HG02623 (cell line): ENCODE data around the gene TPD52L2.
"Not testable (repeated sequence)": the region's sequence is repeated elsewhere in the genome, so short reads cannot be mapped to it uniquely, and the experiment has no call there.

Experiments used
- ATAC-seq: cut with Tn5 transposase; IDR thresholded peaks from one replicate; pipeline ENCODE4 v1.9.1; 2021; ENCODE audit warnings: moderate library complexity; ENCODE audit not compliant: unreplicated experiment

TPD52L2 gene

DNA sequence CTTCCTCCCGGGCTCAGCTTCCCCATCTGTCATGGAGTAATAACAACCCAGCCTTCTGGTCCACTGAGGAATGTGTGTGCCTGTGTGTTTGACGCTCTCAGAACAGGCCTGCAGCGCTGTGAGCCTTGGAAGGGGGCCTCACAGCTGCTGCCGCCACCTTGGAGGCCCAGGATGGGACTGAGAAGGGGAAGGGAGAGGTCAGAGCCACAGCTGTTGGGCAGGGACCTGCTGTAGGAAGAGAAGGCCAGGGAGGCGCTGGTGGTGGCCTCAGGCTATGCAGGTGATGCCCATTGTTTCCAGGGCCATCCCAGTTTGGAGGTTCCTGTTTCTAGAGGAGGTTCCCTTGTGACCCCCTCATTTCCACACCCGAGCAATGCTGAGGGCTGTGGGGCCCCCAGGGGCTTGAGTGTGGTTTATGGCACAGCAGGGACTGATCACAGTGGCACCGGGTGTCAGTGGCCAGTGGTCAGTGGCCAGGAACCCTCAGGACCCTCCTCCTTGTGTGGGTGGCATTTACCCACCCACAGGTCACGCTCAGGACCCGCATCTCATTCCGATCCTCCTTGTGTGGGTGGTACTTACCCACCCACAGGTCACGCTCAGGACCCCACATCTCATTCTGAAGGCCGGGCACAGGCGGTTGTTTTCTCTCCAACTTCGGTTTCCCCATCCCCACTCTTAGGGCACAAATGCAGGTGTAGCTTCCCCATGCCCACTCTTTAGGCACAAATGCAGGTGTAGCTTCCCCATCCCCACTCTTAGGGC is 14.0 kb downstream of the TPD52L2 start:
- no peak for ATAC-seq

DNA sequence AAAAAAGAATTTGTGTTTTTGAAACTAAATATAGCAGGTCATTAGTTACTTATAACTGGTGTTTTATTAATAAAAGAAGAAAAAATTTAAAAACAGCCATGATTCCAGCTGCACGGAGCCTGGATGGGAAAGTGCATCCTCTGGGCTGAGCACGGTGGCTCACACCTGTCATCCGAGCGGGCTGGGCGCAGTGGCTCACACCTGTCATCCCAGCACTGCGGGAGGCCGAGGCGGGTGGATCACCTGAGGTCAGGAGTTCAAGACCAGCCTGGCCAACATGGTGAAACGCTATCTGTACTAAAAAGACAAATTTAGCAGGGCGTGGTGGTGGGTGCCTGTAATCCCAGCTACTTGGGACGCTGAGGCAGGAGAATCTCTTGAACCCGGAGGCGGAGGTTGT is 15.8 kb downstream of the TPD52L2 start:
- ATAC-seq: not testable (repeated sequence)

DNA sequence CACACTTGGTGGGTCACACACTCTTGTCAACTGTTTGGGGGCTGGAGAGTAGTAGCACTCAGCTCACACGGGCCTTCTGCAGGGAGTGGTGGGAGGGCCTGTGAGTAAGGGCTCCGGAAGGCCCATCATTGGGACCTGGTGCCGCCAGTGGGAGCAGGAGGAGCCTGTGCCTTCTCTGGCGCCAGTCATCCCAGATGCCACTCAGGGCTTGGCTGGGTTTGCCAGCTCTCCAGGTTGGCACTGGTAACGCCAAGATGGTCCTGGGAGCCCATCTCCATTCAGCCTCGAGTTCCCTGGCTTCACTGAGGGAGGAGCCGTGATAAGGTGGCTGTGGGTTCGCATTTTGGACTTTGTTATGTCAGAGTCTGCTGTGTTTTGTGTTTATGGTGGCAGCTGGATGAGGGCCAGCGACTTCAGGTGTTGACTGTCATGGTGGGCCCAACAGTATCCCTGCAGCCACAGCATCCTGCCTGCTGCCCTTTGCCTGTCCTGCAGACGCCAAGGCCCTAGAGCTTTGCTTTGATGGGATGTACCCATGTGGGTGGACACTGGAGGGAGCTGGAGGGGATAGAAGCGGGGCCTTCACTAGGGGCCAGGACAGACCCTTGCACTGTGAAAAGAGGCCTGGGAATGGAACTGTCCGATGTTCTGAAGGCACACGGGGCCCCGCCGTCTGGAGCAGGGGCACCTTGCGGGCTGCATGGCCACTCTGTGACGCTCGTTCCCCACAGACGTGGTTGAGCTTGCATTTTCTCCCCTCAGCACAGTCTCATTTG is 16.6 kb downstream of the TPD52L2 start:
- ATAC-seq: no peak

DNA sequence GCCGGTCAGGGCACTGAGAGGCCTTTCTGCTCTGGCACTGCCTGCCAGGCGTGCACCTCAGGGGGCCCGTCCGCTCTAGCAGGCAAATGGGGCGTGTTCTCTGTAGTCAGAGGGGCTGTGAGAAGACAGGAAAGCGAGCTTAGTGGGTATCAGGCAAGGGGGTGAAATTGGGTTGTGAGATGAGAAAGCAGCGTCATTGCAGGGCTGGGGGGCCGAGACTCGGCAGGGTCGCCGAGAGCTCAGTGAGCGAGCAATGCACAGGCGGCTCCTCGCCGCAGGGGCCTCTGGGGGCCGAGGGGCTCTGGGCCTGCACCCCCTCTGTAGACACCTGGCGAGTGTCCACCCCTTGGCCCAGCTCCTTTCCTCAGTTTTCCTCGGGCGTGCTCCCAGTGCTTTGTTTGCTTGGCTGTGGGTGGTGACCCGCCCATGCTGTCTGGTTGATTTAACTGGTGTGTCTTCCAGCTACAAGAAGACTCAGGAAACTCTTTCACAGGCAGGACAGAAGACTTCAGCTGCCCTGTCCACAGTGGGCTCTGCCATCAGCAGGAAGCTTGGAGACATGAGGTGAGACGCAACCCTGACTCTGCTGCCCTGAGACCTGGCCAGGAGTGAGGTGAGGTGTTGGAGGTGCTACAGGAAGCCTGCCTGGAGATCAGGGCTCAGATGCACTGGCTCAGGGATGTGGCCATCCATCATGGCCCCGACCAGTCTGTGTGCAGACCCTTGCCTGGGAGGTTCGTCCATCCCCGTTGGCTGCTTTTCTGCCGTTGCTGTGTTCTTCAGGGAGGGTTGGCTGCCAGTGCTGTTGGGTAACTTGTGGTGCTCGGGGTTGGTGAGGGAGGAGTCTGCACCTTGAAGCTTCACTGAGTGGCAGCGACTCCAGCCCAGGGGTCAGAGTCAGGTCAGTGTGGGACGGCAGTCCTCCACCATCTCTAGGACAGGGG is 17.5 kb downstream of the TPD52L2 start:
- ATAC-seq: no peak

DNA sequence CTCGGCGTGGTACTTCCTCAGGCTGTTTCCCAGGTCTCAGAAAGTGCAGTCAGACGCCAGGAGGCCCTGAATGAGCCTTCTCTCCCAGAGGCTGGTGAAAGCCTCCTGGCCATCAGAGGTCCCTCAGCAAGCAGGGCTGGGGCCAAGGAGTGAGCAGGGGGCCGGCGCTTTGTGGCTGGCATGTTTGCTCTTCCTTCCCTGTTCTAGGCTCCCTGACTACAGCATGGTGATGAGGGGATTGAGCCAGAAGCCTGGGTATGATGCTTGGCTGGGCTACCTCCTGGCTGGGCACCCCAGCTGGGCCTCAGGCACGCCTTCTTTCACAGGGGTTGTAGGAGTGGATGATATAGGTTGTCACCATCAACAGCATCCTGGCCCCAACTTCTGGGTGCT is 18.1 kb downstream of the TPD52L2 start:
- ATAC-seq: no peak

DNA sequence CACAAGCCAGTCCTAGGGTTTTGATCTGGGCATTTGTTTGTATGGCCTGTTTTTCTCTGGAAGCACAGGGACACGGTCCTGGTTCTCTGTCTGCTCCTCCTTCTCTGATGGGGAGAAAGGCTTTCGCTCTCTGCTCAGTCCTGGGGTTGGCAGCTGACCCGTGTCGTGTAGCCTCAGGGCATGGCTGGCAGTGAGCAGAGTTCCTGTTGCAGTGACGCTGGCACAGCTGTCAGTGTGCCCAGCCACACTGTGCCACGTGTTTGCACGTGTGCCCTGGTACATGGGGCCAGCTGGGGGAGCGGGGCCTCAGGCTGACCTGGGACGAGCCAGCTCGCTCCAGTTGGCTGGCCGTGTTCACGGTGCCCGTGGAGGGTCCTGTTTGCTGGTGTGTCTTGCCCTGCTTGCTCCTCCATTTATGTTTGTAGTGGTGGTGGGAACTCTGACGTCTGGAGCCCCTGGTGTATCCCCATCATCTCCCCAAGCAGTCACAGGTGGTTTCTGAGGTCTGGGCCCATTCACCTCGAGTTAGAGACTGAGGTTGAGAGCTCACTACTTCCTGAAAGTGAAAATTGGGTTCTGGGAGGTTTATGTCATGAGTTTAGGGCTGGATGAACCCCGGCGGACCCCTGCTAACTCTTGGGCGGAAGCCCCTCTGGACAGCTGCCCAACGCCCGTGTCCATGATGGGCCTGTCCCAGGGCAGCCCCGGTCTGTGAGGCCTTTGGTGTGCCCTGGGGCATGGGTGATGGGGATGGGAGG is 19.6 kb downstream of the TPD52L2 start:
- no peak for ATAC-seq

DNA sequence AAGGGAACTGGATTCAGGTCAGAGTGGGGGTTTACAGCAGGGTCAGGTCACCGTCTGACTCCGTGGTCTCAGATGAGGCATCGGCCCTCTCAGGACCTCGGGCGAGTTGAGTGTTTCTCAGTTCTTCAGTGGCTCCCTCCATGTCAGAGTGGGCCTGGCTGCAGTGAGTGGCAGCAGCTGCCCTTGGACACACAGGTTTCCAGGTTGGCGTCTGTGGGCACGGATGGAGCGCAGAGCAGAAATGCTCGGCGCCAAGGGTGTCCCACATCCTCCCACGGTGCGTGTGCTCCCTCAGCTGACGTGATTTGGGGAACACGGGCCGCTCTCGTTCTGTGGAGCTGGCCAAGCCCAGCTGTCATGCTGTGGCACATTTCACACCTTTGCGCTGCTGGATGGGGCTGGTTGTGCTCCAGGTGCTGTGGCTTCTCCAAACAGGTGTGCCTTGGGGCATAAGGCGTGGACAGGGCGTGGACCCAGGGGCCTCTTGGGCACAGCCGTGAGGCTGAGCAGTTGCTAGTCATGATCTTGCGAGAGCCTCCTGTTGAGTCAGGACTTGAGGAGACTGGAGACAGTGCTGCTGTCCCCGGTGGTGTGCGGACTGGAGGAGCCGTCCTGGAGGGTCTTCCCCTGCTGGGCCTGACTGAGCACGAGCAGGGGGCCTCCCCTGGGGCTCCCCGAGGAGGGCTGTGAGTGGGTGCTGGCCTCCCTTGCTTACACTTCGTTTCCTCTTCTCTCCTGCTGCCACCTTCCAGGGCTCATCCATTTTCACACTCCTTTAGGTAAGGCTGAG is 20.4 kb downstream of the TPD52L2 start:
- ATAC-seq: no peak

DNA sequence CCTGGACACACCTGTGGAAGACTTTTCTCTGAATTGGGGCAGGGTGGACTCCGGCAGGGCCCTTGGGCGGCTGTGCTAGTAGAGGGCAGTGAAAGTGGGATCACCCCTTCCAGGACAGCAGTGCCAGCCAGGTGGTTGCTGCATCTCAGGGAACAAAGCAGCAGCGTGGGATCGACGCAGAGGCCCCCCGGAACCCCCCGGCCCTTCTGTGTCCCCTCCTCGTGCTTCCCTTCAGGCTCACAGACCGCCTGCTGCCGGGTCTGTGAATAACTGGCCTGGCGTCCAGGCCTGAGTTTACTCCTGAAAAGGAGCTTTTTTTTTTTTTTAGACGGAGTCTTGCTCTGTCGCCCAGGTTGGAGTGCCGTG is 21.0 kb downstream of the TPD52L2 start:
- no peak for ATAC-seq

DNA sequence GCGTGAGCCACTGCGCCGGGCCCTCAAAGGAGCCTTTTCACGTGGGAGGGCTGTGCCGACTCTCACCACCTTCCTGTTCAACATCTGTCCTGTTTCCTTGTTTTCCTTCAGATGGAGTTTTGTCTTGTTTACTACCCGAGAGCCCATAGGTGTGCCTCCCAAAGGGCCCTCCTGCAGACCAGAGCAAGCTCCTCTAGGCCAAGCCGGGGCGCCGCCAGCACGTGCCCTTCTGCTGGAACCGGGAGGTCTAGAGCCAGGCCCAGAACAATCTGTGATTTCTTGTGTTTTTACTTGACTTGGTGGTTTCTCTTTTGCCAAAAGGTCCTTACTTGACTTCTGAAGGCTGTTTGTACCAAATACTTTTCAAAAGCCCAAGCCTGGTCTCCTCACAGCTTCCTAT is 21.9 kb downstream of the TPD52L2 start:
- no peak for ATAC-seq

DNA sequence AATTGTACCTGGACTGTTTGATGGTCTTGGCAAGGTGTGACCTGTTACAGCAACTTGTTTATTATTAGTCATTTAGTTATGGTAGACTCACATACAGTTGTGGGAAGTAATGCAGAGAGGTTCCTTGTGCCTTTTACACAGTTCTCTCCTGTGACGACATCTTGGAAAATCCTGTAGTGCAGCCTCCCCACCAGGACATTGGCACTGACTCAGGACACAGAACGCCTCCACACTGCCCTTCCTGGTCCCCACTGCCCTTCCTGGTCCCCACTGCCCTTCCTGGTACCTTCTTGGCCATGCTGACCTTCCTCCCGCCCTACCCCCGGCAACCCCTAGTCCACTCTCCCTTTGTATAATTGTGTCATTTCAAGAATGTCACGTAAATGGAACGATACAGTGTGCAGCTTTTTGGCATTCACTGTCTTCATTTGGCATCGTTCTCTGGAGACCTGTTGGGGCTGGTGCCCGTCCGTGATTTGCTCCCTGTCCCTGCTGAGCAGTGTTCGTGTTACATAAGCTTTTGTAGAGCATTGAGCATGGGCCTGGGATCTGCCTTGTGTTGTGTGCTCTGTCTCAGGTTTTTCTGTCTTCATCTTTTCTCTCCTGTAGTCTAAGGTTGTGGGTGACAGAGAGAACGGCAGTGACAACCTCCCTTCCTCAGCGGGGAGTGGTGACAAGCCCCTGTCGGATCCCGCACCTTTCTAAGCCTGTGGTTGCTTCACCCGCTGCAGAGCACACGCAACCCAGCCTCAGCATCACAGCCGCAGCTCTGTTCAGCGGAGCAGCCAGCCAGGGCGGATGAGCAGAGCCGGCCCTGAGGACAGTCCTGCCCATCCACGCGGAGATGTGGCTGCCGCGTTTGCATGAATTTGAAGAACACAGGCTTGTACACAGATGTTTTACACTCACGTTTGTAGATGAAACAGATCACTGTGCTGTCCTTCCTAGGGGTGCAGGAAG is 24.5 kb downstream of the TPD52L2 start:
- no peak for ATAC-seq

DNA sequence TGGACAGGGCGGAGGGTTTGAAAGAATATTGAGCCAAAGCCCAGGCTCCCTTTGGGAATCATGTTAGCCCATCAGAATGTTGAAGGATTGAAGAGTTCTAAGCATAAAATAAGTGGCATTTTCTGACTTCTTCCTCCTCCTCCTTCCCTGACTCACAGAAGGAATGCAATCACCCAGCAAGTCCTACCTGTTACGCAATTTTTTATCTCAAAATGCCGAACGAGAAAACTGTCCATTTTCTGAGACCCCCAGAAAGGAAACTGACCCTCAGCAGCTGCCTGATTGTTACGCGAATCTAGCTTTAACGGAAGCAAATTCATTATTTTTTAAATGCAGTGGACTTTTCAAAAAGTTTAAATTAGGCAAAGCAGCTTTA is 25.1 kb downstream of the TPD52L2 start:
- no peak for ATAC-seq

DNA sequence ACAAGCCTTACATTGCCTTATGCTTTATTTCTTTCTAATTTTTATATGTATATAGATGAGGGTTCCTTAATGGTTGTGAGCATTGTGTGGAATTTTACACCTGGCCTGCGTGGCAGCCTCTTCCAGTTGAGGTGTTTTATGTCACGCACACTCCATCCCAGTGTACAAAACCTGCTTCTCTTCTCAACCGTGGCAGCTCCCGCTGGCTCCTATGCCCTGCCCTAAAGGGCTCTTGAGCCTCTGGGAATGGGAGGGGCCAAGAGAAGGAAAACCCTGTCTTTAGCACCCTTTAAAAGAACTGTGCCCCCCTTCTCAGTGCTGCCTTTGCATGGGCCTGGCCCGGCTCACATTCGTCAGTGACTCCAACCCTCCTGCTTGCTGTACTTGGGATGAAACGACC is 25.5 kb downstream of the TPD52L2 start:
- no peak for ATAC-seq

DNA sequence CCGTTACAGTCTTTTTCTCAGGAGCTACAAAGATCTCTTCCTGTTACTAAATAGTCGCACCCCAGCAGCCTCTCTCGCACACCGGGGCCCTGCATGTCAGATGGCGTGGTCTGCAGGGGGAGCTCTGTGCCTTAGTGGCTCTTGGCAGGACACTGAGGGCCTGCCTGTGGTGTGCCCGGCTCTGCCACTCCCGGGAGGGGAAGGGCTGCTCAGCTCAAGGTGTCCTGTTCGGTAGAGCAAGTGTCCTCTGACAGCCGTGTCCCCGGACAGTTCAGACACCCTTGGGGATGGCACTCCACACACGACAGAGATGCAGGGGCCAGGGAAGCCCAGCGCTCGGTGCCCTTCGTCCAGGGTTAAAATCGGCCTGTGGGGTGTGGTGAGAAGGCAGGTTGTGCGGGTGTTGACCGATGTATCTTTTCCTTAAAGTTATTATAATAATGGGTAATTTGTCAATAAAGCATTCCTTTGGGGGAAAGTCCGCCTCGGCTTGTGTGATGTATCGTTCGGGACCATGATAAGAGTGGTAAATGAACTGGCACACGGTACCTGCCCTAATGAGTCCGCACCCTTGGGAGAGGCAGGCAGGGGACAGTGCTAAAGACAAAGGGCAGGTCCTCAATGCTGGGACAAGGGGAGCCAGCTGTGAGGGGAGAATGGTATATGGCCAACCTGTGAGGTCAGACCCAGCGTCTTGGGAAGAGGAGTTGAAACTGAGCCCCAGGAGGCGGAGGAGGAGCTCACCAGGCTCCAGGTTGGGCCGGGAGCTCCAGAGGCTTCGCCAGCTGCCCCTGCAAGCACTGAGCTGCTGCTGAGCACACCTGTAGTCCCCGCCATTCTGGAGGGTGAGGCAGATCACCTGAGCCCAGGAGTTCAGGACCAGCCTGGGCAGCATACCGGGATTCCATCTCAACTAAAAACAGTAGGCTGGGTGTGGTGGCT is 26.3 kb downstream of the TPD52L2 start:
- ATAC-seq: no peak

DNA sequence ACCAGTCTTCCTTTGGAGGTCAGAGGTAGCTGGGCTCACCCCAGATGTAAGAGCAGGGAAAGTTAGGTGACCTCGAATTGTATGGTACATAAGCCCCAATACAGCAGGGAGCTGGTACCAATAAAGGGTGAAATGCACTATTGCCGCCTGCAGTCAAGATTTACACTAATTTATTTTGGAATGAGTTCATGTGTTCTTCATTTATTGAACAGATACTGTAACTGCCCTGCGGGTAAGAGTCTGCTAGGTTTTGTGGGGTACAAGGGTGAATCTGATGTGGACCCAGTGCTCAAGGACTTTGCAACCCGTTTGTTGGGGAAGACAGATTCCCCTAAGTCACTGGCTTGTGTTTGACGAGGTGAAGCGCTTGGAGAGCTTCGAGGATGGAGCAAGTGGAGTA is 27.3 kb downstream of the TPD52L2 start:
- no peak for ATAC-seq

DNA sequence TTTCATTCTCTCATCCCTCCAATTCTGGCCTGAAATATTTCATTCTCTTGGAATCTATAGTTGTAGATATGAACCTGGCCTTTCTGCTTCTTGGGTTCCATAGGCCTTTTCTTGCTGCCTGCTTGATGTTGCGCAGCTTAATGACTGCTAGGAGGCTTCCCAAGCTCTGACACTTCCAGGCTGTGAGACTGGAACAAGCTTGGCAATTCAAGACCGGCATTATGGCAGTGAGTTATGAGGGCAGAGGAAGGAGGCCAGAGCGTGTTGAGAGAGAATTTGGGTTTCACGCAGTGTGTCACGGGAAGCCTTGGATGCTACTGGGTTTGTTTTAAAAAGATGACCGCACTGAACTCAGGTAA is 28.9 kb downstream of the TPD52L2 start:
- no peak for ATAC-seq

DNA sequence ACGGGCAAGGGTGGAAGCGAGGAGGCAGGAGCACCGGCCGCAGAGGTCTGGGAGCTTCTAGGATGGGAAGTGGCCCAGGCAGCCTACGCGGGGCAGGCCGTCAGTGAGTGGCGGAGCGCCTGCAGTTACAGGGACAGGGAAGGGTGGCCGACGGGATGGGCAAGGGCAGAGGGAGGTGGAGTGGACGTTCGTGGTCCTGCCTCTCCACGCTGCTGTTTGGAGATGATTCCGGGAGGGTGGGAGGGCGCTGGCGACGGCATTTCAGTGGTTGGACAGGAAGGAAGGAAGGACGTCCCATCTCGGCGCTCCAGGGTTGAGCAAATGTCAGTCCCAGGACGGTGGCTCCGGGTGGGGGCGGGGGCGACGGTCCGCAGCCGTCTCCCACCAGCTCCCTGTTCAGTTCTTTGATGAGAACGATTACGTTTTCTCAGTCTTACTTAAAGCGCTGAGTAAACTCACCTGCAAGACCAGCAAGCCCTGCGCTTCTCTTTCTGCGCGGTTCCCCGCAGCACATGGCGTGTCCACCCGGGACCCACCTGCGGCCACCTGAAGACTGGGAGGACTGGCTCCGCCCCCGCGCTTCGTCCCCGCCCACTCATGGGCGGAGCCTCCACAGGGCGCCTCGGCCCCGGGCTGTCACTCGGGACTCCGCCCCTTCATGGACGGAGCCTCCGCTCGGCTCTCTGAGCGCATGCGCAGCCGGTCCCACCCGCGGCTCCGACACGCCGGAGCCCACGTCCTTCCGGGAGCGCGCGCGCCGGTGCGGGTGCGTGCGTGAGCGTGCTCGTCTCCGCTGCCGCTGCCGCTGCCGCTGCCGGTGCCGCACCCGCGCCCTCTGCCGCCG is 29.5 kb downstream of the TPD52L2 start, which contains the start of gene DNAJC5:
Gene DNAJC5 (plus strand): TSS at position 769 of the 844 bp plus-strand sequence. CDS start 33,220 bp downstream, outside the sequence.
- ATAC-seq: peak; percentile 79
